Progenitor cell of endocrine pancreas (in vitro differentiated cells): ENCODE results near the gene CCDC192. TPM values are rescaled to one million over a fixed set of nuclear protein-coding genes. Genes with fewer than 3 reads are reported as not detected.

Experiments used
- DNase-seq: peaks from one replicate; pipeline ENCODE4 v3.0.0; 2021; ENCODE audit warnings: low spot score; ENCODE audit not compliant: unreplicated experiment
- H3K27ac Mint-ChIP-seq: 2 replicates; pipeline ENCODE4 v1.8.0; 2021; ENCODE audit warnings: mild to moderate bottlenecking, moderate library complexity, mixed read lengths
- H3K27me3 Mint-ChIP-seq: 2 replicates; pipeline ENCODE4 v1.8.0; 2021; ENCODE audit warnings: mixed read lengths
- H3K36me3 Mint-ChIP-seq: 2 replicates; pipeline ENCODE4 v1.8.0; 2022; ENCODE audit warnings: mixed read lengths; ENCODE audit not compliant: insufficient read depth
- H3K4me1 Mint-ChIP-seq: 2 replicates; pipeline ENCODE4 v1.8.0; 2021; ENCODE audit warnings: low read depth, mixed read lengths
- H3K4me3 Mint-ChIP-seq: 2 replicates; pipeline ENCODE4 v1.8.0; 2021; ENCODE audit warnings: low read depth, mild to moderate bottlenecking, moderate library complexity, mixed read lengths
- H3K9me3 Mint-ChIP-seq: 2 replicates; pipeline ENCODE4 v1.8.0; 2021; ENCODE audit warnings: low read depth, mixed read lengths
- total RNA-seq: library from RNA; stranded (reverse); gene quantifications from 2 replicates; pipeline ENCODE4 v1.2.1, GENCODE V29; 2021
- TF ChIP-seq, protein P1 (sequence below): fragments of 200-600 bp; sonication (generic); IDR thresholded peaks from one replicate; pipeline ENCODE4 v1.5.0; 2021; ENCODE audit warnings: antibody characterized with exemption, mild to moderate bottlenecking; ENCODE audit not compliant: unreplicated experiment

The CCDC192 gene
- total RNA-seq, 1 donor from 2014 or later, result not detected

DNA sequence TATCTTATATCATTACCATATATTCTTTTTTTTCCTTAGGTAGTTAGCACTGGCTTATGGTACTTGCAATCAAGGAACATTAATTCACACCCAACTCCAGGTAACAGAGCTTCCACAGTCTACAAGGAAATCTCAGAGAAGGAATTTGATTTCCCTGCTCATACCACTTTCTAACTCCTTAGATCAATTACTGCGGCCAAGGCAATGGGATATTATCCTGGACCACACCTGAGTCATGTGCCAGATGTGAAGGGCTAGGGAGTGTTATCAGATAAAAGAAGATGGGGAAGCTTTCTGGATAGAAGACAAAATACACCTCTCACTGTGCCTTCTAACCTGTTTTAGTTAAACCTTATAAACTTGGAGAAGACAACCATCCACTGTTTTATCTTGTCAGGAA is 181.2 kb downstream of the CCDC192 start:
- H3K27me3 Mint-ChIP-seq, result no peaks in the 10 kb centered on the region
- no peaks in the 10 kb centered on the region for H3K36me3 Mint-ChIP-seq
- DNase-seq, result no peak
- H3K9me3 Mint-ChIP-seq, result peaks cover 3% of the 10 kb centered on the region
- peaks cover 29% of the 10 kb centered on the region for H3K4me1 Mint-ChIP-seq
- TF ChIP-seq, protein P1, sequence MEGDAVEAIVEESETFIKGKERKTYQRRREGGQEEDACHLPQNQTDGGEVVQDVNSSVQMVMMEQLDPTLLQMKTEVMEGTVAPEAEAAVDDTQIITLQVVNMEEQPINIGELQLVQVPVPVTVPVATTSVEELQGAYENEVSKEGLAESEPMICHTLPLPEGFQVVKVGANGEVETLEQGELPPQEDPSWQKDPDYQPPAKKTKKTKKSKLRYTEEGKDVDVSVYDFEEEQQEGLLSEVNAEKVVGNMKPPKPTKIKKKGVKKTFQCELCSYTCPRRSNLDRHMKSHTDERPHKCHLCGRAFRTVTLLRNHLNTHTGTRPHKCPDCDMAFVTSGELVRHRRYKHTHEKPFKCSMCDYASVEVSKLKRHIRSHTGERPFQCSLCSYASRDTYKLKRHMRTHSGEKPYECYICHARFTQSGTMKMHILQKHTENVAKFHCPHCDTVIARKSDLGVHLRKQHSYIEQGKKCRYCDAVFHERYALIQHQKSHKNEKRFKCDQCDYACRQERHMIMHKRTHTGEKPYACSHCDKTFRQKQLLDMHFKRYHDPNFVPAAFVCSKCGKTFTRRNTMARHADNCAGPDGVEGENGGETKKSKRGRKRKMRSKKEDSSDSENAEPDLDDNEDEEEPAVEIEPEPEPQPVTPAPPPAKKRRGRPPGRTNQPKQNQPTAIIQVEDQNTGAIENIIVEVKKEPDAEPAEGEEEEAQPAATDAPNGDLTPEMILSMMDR, result no peak
- no peak overlapping the region for H3K4me3 Mint-ChIP-seq
- H3K27ac Mint-ChIP-seq, result no peak overlapping the region

DNA sequence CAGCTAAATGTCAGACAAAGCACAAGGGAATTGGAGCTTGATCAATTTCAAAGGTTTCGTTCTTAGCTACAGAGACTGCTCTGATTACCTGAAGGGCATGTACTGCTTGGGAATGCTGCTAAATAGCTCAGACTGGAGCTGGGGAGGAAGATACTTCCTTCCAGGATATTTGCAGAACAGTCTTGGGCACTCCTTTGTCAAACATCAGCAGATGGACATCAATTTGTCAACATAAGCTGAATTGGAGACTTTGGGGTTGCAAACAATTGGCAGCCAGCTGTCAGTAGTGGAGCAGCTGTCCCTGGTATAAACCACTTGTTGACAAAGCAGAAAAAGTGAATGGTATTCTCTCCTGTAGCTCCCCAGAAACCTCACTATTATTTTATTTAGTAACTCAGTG is 182.0 kb downstream of the CCDC192 start:
- TF ChIP-seq, protein P1, result no peak
- H3K27me3 Mint-ChIP-seq, result no peaks in the 10 kb centered on the region
- H3K36me3 Mint-ChIP-seq, result no peaks in the 10 kb centered on the region
- DNase-seq, result no peak
- H3K27ac Mint-ChIP-seq, result no peak overlapping the region
- peaks cover 32% of the 10 kb centered on the region for H3K4me1 Mint-ChIP-seq
- peaks cover 7% of the 10 kb centered on the region for H3K9me3 Mint-ChIP-seq
- no peak overlapping the region for H3K4me3 Mint-ChIP-seq

DNA sequence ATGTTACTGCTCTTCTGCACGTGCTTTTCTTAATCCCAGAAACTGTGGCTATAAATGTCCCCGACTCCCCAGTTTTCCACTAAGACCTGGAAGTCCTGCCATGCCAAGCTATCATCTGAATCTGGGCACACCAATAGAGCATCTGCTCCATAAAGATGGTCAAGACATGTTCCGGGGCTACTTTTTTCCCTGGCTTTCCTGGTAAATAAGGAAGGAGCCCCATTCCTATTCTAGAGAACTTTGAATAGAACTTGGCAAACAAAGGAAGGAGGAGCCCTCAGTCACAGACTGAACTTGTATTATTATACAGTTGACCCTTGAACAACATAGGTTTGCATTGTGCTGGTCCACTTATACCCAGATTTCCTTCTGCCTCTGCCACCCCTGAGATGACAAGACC is 182.9 kb downstream of the CCDC192 start:
- peak overlapping the region; percentile 16 for H3K4me3 Mint-ChIP-seq
- no peak for DNase-seq

DNA sequence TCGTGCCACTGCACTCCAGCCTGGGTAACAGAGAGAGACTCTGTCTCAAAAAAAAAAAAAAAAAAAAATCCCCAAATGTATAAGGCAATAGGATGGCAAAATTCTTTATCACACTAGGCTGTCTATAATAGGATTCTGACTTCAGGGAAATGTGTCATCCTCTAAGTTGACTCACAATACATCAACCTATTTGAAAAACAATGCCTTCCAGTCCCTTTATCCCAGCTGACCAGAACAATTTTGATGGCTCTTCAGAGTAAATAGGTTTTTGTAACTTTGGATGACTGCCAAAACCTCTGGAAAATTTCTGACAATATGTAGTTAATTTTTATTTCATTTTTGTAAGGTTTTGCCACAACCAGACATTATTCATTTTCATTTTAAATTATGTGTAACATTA is 184.1 kb downstream of the CCDC192 start:
- peaks cover 9% of the 10 kb centered on the region for H3K9me3 Mint-ChIP-seq
- no peaks in the 10 kb centered on the region for H3K27me3 Mint-ChIP-seq
- peaks cover 29% of the 10 kb centered on the region for H3K4me1 Mint-ChIP-seq
- H3K4me3 Mint-ChIP-seq, result no peak overlapping the region
- H3K27ac Mint-ChIP-seq, result no peak overlapping the region
- TF ChIP-seq, protein P1, result no peak
- DNase-seq, result no peak
- H3K36me3 Mint-ChIP-seq, result no peaks in the 10 kb centered on the region

More for the DNA sequence above, 182.9 kb downstream of the CCDC192 start:
- Mint-ChIP-seq H3K27ac (peak overlapping the region; percentile 57), H3K36me3 (no peaks in the 10 kb centered on the region), H3K27me3 (no peaks in the 10 kb centered on the region), H3K4me1 (peaks cover 32% of the 10 kb centered on the region), H3K9me3 (peaks cover 9% of the 10 kb centered on the region)
- TF ChIP-seq, protein P1, result no peak

DNA sequence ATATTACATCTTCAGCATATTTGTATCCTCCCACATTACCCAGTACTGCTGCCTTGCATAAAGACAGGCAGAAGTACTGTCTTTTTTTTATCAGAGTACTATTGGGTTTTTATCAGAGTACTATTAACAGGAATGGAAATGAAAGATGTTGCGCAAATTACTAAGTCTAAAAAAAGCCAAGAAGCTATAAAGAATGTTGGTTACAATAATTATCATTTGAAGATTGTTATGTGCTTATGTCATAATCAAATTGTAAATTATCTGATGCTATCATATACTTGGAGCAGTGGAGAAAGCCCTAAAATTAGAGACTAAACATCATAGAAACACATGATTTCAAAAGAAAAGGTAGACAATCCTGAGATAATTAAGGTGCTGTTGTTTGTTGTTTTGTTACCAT is 188.8 kb downstream of the CCDC192 start:
- no peak overlapping the region for H3K27ac Mint-ChIP-seq
- TF ChIP-seq, protein P1, result no peak
- no peak for DNase-seq
- no peaks in the 10 kb centered on the region for H3K27me3 Mint-ChIP-seq
- H3K36me3 Mint-ChIP-seq, result no peaks in the 10 kb centered on the region
- no peak overlapping the region for H3K4me3 Mint-ChIP-seq
- peaks cover 6% of the 10 kb centered on the region for H3K9me3 Mint-ChIP-seq
- peaks cover 3% of the 10 kb centered on the region for H3K4me1 Mint-ChIP-seq
